HCT116 (cell line): ENCODE data around the gene PTGES2. TPM values are rescaled to one million over a fixed set of nuclear protein-coding genes. Genes with fewer than 3 reads are reported as not detected.

Experiments used
- ATAC-seq: fragments of 200-7000 bp; cut with Tn5 transposase; 2 replicates; pipeline ENCODE4 v1.9.1; 2020; ENCODE audit warnings: mild to moderate bottlenecking, moderate library complexity
- BruUV-seq: library from RNA; stranded (reverse); fragments of 400-500 nt; replicated peaks from 2 replicates; lab custom pipeline; 2021; lab: Mats Ljungman, UMichigan
- CTCF ChIA-PET: fragments of 300-600 bp; sonication (Branson Sonifier 250); formaldehyde crosslinking; loops from one replicate; lab custom pipeline; 2021; ENCODE audit warnings: antibody characterized with exemption; lab: Charles Lee
- POLR2A ChIA-PET: fragments of 300-600, 350-600 bp; sonication (Branson Sonifier 250); formaldehyde crosslinking; loops from one replicate; lab custom pipeline; 2021; ENCODE audit warnings: antibody characterized with exemption; lab: Charles Lee
- RAD21 ChIA-PET, 2 experiments: fragments of 300-600 bp; sonication (Branson Sonifier 250); formaldehyde crosslinking; loops; one replicate each; lab custom pipeline; 2023; ENCODE audit warnings: low total read pairs in 2 of 2; ENCODE audit not compliant: uncharacterized antibody in 2 of 2, unreplicated experiment in 2 of 2, low non-redundant PET in 1 of 2; lab: Charles Lee
- DNase-seq: peaks from one replicate; pipeline ENCODE4 v3.0.0-alpha.2; 2010; ENCODE audit warnings: low read depth, low spot score
- H2AFZ ChIP-seq: fragments of 200-600 bp; shearing (Covaris generic), sonication (generic); 2 replicates; pipeline ENCODE4 v1.6.1; 2017; ENCODE audit warnings: low read depth, mixed run types, mixed read lengths, antibody characterized with exemption, low read length; ENCODE audit not compliant: poor library complexity, severe bottlenecking
- H3K27ac ChIP-seq: 2 replicates; pipeline ENCODE4 v1.5.1; 2012; ENCODE audit warnings: low read depth, low read length
- H3K27me3 ChIP-seq: fragments of 200-600 bp; sonication (generic); 2 replicates; pipeline ENCODE4 v1.6.1; 2016; ENCODE audit warnings: mixed run types, low read length, mixed read lengths; ENCODE audit not compliant: insufficient read depth
- H3K36me3 ChIP-seq, 2 experiments: fragments of 200-500 bp in 1 of 2; fragments of 200-600 bp in 1 of 2; sonication (Bioruptor generic) in 1 of 2; sonication (generic) in 1 of 2; 2 replicates each; pipeline versions ENCODE4 v1.5.1 to v1.6.1; 2014 to 2016; ENCODE audit warnings: low read length in 2 of 2, inconsistent platforms in 1 of 2, mixed read lengths in 1 of 2, mixed run types in 1 of 2; ENCODE audit not compliant: insufficient read depth in 2 of 2, control insufficient read depth in 1 of 2
- H3K4me1 ChIP-seq, 2 experiments: fragments of 200-600 bp in 1 of 2; sonication (generic) in 1 of 2; 2 replicates each; pipeline versions ENCODE4 v1.5.1 to v1.6.1; 2012 to 2017; ENCODE audit warnings: low read length in 2 of 2, inconsistent platforms in 1 of 2, mild to moderate bottlenecking in 1 of 2, mixed read lengths in 1 of 2, mixed run types in 1 of 2, moderate library complexity in 1 of 2; ENCODE audit not compliant: insufficient read depth in 2 of 2, control insufficient read depth in 1 of 2
- H3K4me2 ChIP-seq: fragments of 200-600 bp; sonication (generic); 2 replicates; pipeline ENCODE4 v1.6.1; 2017; ENCODE audit warnings: mixed run types, low read length, mixed read lengths
- H3K4me3 ChIP-seq, 2 experiments: fragments of 200-600 bp in 1 of 2; sonication (generic) in 1 of 2; replicated peaks in 1 of 2; 2 replicates each; pipeline ENCODE4 v1.5.1; 2011 to 2016; ENCODE audit warnings: low read length in 2 of 2, control low read depth in 1 of 2, low read depth in 1 of 2, mild to moderate bottlenecking in 1 of 2, mixed read lengths in 1 of 2, mixed run types in 1 of 2
- H3K79me2 ChIP-seq: fragments of 200-600 bp; sonication (generic); 2 replicates; pipeline ENCODE4 v1.6.1; 2017; ENCODE audit warnings: mild to moderate bottlenecking, mixed run types, low read length, moderate library complexity, mixed read lengths; ENCODE audit not compliant: insufficient read depth
- H3K9ac ChIP-seq: fragments of 200-600 bp; sonication (generic); 2 replicates; pipeline ENCODE4 v1.6.1; 2016; ENCODE audit warnings: low read length, mixed read lengths
- H3K9me2 ChIP-seq: fragments of 200-600 bp; sonication (generic), shearing (Covaris generic); 2 replicates; pipeline ENCODE4 v1.6.1; 2017; ENCODE audit warnings: mixed run types, mild to moderate bottlenecking, moderate library complexity; ENCODE audit not compliant: insufficient read depth
- H3K9me3 ChIP-seq, 2 experiments: fragments of 200-500 bp in 1 of 2; fragments of 200-600 bp in 1 of 2; sonication (Bioruptor generic) in 1 of 2; sonication (generic) in 1 of 2; 2 replicates each; pipeline ENCODE4 v1.6.1; 2014 to 2017; ENCODE audit warnings: low read length in 2 of 2, mixed read lengths in 2 of 2, inconsistent platforms in 1 of 2, low read depth in 1 of 2, mild to moderate bottlenecking in 1 of 2, mixed run types in 1 of 2, moderate library complexity in 1 of 2; ENCODE audit not compliant: control insufficient read depth in 1 of 2, insufficient read depth in 1 of 2
- H4K20me1 ChIP-seq: fragments of 200-600 bp; sonication (generic), shearing (Covaris generic); 2 replicates; pipeline ENCODE4 v1.6.1; 2017; ENCODE audit warnings: mixed run types, mild to moderate bottlenecking, moderate library complexity; ENCODE audit not compliant: insufficient read depth
- SP1 ChIP-seq: IDR thresholded peaks from 2 replicates; pipeline ENCODE4 v1.6.1; 2012; ENCODE audit warnings: low read depth
- ZNF274 ChIP-seq: fragments of 200-500 bp; sonication (Bioruptor generic); IDR thresholded peaks from 2 replicates; pipeline ENCODE4 v1.6.1; 2014; ENCODE audit warnings: mild to moderate bottlenecking, low read depth, low read length, inconsistent platforms
- intact Hi-C: fragments of 100-400 bp; cut with micrococcal nuclease; formaldehyde crosslinking; loops from 2 replicates; pipeline ENCODE4 v1.10.0; 2022
- total RNA-seq: library from RNA; stranded (reverse); gene quantifications from one replicate; pipeline ENCODE4 v1.2.1, GENCODE V29; 2021; ENCODE audit not compliant: unreplicated experiment
- TF ChIP-seq, protein P1 (sequence below): IDR thresholded peaks from 2 replicates; pipeline ENCODE4 v1.6.1; 2011; ENCODE audit warnings: mild to moderate bottlenecking, low read length, moderate library complexity; ENCODE audit not compliant: insufficient replicate concordance; ENCODE audit errors: extremely low read depth
- TF ChIP-seq, protein P2 (sequence below), 3 experiments: fragments of 200-600 bp in 1 of 3; sonication (generic) in 1 of 3; IDR thresholded peaks in 2 of 3; conservative IDR thresholded peaks in 1 of 3; 2 replicates each; pipeline ENCODE4 v1.5.1; 2012 to 2017; ENCODE audit warnings: low read depth in 2 of 3, low read length in 2 of 3, antibody characterized with exemption in 1 of 3, borderline replicate concordance in 1 of 3, control low read depth in 1 of 3, mild to moderate bottlenecking in 1 of 3, mixed read lengths in 1 of 3, mixed run types in 1 of 3, moderate library complexity in 1 of 3; ENCODE audit not compliant: insufficient read depth in 1 of 3
- TF ChIP-seq, protein P3 (sequence below): IDR thresholded peaks from 2 replicates; pipeline ENCODE4 v1.6.1; 2012

Gene PTGES2
- total RNA-seq, 1 experiment from 2014 or later: 148 TPM

DNA sequence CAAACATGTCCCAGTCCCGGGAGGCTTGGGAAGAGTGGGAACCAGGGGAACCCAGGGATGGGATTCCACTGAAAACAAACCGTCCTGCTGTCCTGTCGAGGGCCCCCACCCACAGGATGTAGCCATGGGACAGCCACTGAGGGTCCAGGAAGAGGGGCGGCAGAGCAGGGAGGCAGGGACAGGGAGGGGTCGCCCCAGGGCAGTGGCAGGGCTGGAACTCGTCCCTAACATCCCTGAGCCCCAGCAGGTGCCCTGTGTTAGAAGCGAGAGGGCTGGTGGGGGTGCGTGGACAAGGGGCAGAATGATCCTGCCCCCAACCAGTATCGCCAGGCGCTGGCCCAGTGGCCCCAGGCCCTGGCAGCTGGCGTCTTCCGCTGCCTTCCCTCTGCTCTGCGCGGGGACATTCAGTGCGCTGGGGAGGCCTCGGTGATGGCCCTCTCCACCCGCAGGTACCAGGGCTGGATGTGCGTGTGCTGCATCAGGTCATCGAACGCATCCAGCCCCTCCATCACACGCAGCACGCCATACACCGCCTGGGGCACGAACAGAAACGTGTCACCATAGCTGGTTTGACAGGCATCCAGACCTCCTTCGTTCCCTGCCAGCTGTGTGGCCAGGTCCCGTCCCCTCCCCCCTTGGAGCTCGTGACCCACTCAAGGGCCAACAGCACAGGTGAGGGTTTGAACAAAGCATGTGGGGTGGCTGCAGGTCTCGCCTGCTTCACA lies 6.6 kb downstream of the PTGES2 start:
- Histone ChIP-seq H3K9ac (no peak overlapping the region), H3K79me2 (peaks cover 23% of the 10 kb centered on the region), H3K9me2 (no peaks in the 10 kb centered on the region), H2AFZ (no peak overlapping the region), H3K27me3 (no peaks in the 10 kb centered on the region), H3K9me3 (no peaks in the 10 kb centered on the region), H3K4me3 (no peak overlapping the region), H3K4me2 (no peak overlapping the region), H4K20me1 (peaks cover 9% of the 10 kb centered on the region; the same call in 1 of the 2 replicates), H3K4me1 (peaks cover 7 to 18% of the 10 kb centered on the region in 2 experiments), H3K36me3 (peaks cover 6 to 30% of the 10 kb centered on the region in 2 experiments; a peak in 3 of 4 replicates), H3K27ac (no peak overlapping the region)
- DNase-seq: no peak
- RAD21 ChIA-PET: no interaction called here
- POLR2A ChIA-PET: no interaction called here
- BruUV-seq: no TSS peak
- CTCF ChIA-PET: no interaction called here
- TF ChIP-seq SP1 (no peak), ZNF274 (no peak)
- TF ChIP-seq, protein P1, sequence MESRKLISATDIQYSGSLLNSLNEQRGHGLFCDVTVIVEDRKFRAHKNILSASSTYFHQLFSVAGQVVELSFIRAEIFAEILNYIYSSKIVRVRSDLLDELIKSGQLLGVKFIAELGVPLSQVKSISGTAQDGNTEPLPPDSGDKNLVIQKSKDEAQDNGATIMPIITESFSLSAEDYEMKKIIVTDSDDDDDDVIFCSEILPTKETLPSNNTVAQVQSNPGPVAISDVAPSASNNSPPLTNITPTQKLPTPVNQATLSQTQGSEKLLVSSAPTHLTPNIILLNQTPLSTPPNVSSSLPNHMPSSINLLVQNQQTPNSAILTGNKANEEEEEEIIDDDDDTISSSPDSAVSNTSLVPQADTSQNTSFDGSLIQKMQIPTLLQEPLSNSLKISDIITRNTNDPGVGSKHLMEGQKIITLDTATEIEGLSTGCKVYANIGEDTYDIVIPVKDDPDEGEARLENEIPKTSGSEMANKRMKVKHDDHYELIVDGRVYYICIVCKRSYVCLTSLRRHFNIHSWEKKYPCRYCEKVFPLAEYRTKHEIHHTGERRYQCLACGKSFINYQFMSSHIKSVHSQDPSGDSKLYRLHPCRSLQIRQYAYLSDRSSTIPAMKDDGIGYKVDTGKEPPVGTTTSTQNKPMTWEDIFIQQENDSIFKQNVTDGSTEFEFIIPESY: no peak
- TF ChIP-seq, protein P2, sequence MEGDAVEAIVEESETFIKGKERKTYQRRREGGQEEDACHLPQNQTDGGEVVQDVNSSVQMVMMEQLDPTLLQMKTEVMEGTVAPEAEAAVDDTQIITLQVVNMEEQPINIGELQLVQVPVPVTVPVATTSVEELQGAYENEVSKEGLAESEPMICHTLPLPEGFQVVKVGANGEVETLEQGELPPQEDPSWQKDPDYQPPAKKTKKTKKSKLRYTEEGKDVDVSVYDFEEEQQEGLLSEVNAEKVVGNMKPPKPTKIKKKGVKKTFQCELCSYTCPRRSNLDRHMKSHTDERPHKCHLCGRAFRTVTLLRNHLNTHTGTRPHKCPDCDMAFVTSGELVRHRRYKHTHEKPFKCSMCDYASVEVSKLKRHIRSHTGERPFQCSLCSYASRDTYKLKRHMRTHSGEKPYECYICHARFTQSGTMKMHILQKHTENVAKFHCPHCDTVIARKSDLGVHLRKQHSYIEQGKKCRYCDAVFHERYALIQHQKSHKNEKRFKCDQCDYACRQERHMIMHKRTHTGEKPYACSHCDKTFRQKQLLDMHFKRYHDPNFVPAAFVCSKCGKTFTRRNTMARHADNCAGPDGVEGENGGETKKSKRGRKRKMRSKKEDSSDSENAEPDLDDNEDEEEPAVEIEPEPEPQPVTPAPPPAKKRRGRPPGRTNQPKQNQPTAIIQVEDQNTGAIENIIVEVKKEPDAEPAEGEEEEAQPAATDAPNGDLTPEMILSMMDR (IDR thresholded peaks at IDR 0.05 in 2 of 3, conservative IDR thresholded peaks at IDR 0.05 in 1 of 3; ENCODE audit: borderline replicate concordance in 1 of 3, insufficient read depth in 1 of 3, low read depth in 2 of 3, low read length in 2 of 3): no peak
- TF ChIP-seq, protein P3, sequence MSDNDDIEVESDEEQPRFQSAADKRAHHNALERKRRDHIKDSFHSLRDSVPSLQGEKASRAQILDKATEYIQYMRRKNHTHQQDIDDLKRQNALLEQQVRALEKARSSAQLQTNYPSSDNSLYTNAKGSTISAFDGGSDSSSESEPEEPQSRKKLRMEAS: no peak
- intact Hi-C loops: no loop called here
- no peak for ATAC-seq
